HG02798 (cell line): ENCODE results near the gene TUBGCP3.

Experiments
- ATAC-seq: cut with Tn5 transposase; IDR thresholded peaks from one replicate; pipeline ENCODE4 v1.9.1; 2021; ENCODE audit warnings: mild to moderate bottlenecking; ENCODE audit not compliant: unreplicated experiment, poor library complexity

Gene TUBGCP3

DNA sequence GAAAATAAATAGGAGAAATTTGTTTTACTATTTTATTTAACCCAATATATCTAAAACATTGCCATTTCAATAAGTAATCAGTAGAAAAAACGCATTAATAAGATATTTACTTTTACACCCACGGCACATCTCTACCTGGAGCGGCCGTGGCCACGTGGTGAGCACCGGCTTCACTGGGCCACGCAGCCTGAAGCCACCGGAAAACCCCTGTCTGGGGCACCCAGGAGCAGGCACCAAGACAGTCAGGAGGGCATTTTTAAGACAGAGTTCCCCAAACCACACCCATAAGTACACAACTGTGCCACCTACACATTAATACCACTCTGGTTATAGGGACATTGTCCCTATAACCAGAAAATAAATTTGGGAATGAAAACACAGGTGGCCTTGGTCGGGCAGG lies 130.9 kb downstream of the TUBGCP3 start:
- no peak for ATAC-seq

DNA sequence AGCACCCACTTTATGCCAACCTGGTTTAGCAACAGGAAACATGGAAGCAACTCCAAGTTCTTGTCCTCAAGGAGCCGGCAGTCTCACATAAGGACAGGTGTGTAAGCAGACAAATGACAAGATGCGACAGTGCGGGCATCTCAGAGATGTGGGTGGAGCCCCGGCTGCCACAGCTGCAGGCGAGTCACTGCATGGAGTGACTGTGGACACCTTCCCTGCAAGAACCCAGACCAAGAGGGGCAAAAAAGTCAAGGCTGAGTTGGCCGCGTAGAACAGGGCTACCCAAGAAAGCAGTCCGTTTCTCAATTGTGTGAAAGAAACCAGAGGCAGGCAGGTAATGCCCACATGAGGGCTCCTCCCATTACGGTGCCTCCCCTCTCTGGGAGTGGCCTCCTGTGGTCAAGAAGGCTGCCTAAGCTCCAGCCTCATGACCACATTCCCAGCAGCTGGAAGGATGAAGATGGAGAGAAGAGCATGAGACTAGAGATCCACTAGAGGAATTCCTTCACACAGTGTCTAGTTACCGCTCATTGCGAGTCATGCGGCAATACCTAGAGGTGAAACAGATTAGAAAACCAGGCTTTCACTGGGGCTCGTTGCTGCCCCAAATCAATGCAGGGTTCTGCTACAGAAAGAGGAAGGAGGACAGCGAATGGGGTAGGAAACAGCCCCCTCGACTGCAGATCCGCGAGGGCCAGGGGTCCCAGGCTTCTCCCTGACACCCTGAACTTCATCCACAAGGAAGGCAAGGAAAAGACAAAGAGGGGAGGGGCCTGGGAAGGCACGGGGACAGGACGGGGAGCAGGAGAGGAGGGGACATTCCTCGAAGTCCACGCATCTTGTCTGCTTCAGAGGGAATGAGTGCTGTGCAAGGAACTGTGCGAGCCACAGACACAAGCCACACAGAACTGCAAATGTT lies 131.6 kb downstream of the TUBGCP3 start:
- no peak for ATAC-seq

GRCh38 chr13:112455476-112456059 lies 132.4 kb downstream of the TUBGCP3 start:
- no peak for ATAC-seq

GRCh38 chr13:112454648-112455334 lies 133.2 kb downstream of the TUBGCP3 start:
- no peak for ATAC-seq

GRCh38 chr13:112453874-112454647 lies 133.9 kb downstream of the TUBGCP3 start:
- no peak for ATAC-seq

DNA sequence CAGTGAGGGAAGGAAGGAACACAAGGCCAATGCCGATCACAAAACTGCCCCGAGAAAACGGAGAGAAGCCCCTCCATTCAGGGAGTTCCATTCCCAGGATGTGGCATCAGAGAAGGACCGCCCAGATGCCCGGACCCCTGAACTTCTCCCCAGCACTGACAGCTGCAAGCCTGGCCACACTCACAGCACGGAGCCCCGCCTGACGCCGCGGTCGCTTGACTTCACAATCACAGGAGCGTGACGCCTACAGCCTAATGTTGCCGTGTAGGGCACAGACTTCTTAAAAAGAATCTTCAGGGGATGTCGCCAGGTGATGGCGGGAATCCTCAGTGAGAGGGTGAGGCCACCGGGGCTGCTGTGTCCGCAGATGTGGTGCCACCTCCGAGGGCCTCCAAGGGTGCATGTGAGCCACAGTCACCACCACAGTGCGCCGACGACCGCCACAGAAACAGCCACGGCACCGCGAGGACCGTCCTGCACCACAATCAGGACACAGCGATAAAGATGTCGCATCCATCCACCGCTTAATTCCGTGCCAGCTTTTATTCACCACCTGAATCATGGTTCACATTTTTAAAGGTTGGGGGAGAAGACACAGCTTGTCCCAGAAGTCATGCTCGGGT lies 134.6 kb downstream of the TUBGCP3 start:
- ATAC-seq, result no peak

GRCh38 chr13:112452380-112453206 lies 135.4 kb downstream of the TUBGCP3 start:
- no peak for ATAC-seq

DNA sequence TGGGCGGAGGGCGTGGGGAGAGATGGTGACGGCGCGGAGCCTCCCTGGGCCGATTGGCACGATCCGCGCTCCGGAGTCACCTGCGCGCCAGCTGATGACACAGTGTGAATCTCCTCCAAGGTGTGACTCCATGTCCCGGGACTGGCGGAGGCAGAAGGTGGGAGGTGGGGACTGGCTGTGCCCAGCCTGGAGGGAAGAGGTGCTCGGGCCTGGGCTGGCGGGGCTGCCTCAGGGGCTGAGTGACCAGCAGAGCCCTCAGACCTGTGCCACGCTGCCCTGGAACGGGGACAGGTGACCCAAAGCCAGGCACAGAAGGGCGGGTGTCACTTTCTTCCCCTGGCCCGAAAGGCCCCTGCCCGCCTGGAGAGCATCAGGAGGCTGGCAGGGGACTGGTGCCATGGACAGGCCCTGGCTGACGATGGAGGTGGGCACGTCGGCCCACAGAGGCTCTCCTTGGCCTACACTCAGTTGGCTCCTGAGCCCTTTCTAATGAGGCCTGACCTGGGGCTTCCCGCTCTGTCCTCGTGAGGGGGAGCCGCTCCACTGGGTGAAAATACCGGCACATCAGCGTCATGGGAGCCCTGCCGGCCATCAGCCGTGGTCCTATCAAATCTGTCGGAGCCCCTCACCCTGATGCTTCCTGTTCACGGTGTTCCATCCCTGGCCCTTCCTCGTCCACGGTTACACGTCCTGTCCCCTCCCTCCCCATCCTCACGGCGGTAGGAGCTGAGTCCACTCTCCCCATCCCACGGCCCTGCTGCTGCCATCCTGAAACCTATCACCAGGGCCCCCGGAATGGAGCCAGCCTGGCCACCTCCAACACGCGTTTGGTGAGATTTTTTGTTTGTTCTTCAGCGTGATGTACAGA lies 136.2 kb downstream of the TUBGCP3 start:
- ATAC-seq, result no peak

DNA sequence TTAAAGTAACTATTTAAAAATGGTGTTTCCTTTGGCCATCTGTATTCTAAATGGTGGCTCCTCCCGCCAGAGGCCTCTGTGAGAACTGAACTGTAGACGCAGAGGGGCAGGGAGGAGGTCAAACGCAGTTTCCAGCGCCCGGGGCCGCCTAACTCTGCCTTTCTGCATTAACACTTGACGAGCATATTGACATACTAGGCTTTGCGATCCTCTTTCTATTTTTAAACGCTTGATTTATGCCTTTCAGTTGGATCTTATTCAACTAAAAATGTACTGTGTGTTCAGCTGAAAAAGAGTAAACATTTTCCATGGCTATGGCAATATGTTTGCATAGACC lies 137.1 kb downstream of the TUBGCP3 start:
- ATAC-seq, result no peak

DNA sequence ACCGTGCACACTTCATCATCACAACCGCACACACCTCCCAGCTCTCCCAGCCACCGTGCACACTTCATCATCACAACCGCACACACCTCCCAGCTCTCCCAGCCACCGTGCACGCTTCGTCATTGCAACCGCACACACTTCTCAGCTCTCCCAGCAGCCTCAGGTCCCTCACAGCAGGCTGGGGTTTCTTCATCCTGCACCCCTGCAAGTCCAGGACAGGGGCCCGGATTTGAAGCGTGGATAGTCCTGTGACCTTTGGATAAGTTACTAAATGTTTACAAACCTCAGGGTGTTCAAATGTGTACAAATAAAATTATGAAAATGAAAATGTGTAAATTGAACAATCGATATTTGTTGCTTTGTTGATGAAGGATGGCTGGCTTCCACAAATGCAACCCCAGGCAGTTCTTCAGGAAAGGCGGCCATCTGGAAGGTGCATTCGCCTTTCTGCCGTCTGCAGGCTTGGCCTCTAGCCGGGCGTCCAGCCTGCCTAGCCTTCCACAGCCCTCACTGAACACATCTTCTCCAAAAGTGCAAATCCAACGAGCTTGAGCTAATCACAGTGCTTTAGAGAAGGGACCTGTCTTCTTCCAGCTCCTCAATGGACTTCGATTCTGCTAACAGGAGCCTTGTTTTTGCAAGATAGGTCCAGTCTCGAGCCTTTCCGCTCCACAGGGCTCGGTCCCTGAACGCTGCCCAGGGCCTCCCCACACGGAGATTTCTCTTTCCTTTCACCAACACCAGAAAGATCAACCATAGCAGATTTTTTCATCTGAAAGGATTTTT lies 137.6 kb downstream of the TUBGCP3 start:
- no peak for ATAC-seq

DNA sequence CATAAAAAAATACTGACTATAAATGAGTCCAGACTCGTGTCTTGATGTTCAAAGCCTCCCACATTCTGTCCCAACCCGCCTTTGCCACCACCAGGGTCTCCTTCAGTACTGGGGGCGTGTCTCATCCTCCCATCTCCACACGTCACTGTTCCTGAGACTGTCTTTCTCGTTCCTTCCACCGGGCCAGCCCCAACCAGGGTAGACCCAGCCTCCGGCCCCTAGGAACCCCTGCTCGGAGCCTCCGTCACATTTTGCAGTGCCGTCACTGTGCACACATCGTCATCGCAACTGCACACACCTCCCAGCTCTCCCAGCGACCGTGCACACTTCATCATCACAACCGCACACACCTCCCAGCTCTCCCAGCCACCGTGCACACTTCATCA lies 138.4 kb downstream of the TUBGCP3 start:
- ATAC-seq, result no peak

GRCh38 chr13:112448621-112449544 lies 139.1 kb downstream of the TUBGCP3 start:
- no peak for ATAC-seq

- ATAC-seq, result no peak
Measured at GRCh38 chr13:112447761-112448603, 140.0 kb downstream of the TUBGCP3 start.

GRCh38 chr13:112447306-112447705 lies 140.6 kb downstream of the TUBGCP3 start:
- no peak for ATAC-seq

DNA sequence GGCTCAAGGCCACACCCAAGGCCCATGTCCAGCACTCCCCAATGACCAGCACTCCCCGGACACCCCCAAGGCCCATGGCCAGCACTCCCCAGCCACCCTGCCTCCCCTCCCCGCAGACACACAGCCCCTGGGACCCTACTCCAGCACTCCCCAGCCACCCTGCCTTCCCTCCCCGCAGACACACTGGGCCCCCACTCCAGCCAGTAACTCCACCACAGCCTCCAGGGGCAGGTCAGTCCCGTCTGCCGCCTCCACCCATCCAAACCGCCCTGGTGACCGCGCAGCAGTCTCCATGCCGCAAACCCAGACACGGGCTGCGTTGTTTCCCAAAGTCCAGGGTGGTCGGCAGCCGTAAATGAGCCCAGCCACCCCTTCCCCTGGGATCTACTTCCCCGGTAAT lies 141.1 kb downstream of the TUBGCP3 start:
- ATAC-seq, result no peak

DNA sequence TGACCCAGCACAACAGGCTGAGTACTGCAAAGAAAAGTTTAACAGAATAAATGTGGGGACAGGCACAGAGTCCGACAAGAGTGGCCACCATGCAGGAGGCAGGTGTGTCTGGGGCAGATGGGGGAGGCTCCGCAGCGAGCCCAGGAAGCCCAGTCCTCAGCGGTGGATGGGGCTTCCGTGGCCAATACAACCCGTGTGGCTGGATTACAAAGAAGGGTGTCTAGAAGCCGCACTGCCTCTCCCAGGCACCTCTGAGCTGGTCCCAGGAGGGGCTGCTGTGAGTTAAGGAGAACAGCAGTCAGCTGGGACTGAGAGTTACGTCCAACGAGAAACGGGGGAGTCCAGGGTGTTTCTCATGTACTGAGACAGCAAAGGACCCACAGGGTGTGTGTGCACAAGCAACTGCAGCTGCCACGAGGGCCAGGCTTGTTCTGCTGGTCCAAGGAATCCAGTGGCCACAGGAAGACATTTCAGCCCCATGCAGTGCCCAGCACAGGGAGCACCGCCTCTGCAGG lies 141.5 kb downstream of the TUBGCP3 start:
- no peak for ATAC-seq
